IMR-90 (cell line): ENCODE data around the gene IL1A. TPM values are rescaled to one million over a fixed set of nuclear protein-coding genes. Genes with fewer than 3 reads are reported as not detected.

Experiments
- ATAC-seq: fragments of 200-7000 bp; cut with Tn5 transposase; 2 replicates; pipeline ENCODE4 v1.9.1; 2020; ENCODE audit warnings: low read depth, mild to moderate bottlenecking, moderate library complexity
- BruUV-seq: library from RNA; stranded (reverse); fragments of 400-500 nt; replicated peaks from 2 replicates; lab custom pipeline; 2021; lab: Mats Ljungman, UMichigan
- CTCF ChIA-PET: fragments of 300-600 bp; formaldehyde crosslinking; extraction: SDS; loops from one replicate; lab custom pipeline; 2021; ENCODE audit warnings: antibody characterized with exemption; lab: Yijun Ruan, JAX
- POLR2A ChIA-PET: fragments of 300-600 bp; sonication (Branson Sonifier 250); formaldehyde crosslinking; loops from one replicate; lab custom pipeline; 2022; ENCODE audit warnings: antibody characterized with exemption; ENCODE audit not compliant: unreplicated experiment; lab: Charles Lee
- DNase-seq: peaks from one replicate; pipeline ENCODE4 v3.0.0; 2013
- H2AFZ ChIP-seq: replicated peaks from 2 replicates; pipeline ENCODE3; 2013; ENCODE audit warnings: low read length, mild to moderate bottlenecking; ENCODE audit not compliant: poor library complexity
- H2AK5ac ChIP-seq: 2 replicates; pipeline ENCODE4 v1.6.1; 2013; ENCODE audit warnings: low read depth, low read length, inconsistent platforms
- H2AK9ac ChIP-seq: replicated peaks from 2 replicates; pipeline ENCODE3; 2013; ENCODE audit warnings: mild to moderate bottlenecking, low read depth, low read length, moderate library complexity; ENCODE audit not compliant: poor library complexity
- H2BK120ac ChIP-seq: 2 replicates; pipeline ENCODE4 v1.6.1; 2013; ENCODE audit warnings: low read depth, low read length, inconsistent platforms
- H2BK15ac ChIP-seq: 3 replicates; pipeline ENCODE4 v1.6.1; 2013; ENCODE audit warnings: low read depth, low read length, inconsistent platforms
- H2BK20ac ChIP-seq: 2 replicates; pipeline ENCODE4 v1.6.1; 2013; ENCODE audit warnings: low read depth, mild to moderate bottlenecking, inconsistent platforms, low read length, moderate library complexity
- H2BK5ac ChIP-seq: 2 replicates; pipeline ENCODE4 v1.6.1; 2013; ENCODE audit warnings: mild to moderate bottlenecking, low read depth, low read length, inconsistent platforms; ENCODE audit not compliant: poor library complexity, severe bottlenecking
- H3K14ac ChIP-seq: replicated peaks from 2 replicates; pipeline ENCODE4 v1.6.1; 2013; ENCODE audit warnings: low read depth, low read length, inconsistent platforms
- H3K18ac ChIP-seq: 2 replicates; pipeline ENCODE4 v1.6.1; 2013; ENCODE audit warnings: low read depth, low read length, control low read depth
- H3K23ac ChIP-seq: 2 replicates; pipeline ENCODE4 v1.6.1; 2013; ENCODE audit warnings: low read depth, low read length, inconsistent platforms
- H3K27ac ChIP-seq: 2 replicates; pipeline ENCODE4 v1.5.1; 2013; ENCODE audit warnings: mild to moderate bottlenecking, control low read depth, low read length; ENCODE audit not compliant: insufficient read depth
- H3K27me3 ChIP-seq: 2 replicates; pipeline ENCODE4 v1.6.1; 2013; ENCODE audit warnings: low read length; ENCODE audit not compliant: control insufficient read depth, insufficient read depth
- H3K36me3 ChIP-seq: 2 replicates; pipeline ENCODE4 v1.6.1; 2013; ENCODE audit warnings: low read length, mixed read lengths; ENCODE audit not compliant: control insufficient read depth, insufficient read depth
- H3K4ac ChIP-seq: 2 replicates; pipeline ENCODE4 v1.6.1; 2013; ENCODE audit warnings: low read depth, low read length, inconsistent platforms
- H3K4me1 ChIP-seq: 2 replicates; pipeline ENCODE4 v1.6.1; 2013; ENCODE audit warnings: low read length, mixed read lengths; ENCODE audit not compliant: control insufficient read depth, insufficient read depth
- H3K4me2 ChIP-seq: 2 replicates; pipeline ENCODE4 v1.6.1; 2013; ENCODE audit warnings: low read depth, mild to moderate bottlenecking, control low read depth, low read length, moderate library complexity
- H3K4me3 ChIP-seq: 2 replicates; pipeline ENCODE4 v1.5.1; 2013; ENCODE audit warnings: low read depth, mild to moderate bottlenecking, control low read depth, low read length, moderate library complexity; ENCODE audit not compliant: insufficient read depth
- H3K56ac ChIP-seq: 2 replicates; pipeline ENCODE4 v1.6.1; 2013; ENCODE audit warnings: low read length, inconsistent platforms; ENCODE audit not compliant: insufficient read depth; ENCODE audit errors: extremely low read depth
- H3K79me1 ChIP-seq, 2 experiments: 2 replicates each; pipeline ENCODE4 v1.6.1; 2013; ENCODE audit warnings: low read length in 2 of 2, inconsistent platforms in 1 of 2, low read depth in 1 of 2
- H3K9ac ChIP-seq: 2 replicates; pipeline ENCODE4 v1.6.1; 2013; ENCODE audit warnings: low read depth, low read length, control low read depth
- H3K9me1 ChIP-seq: 2 replicates; pipeline ENCODE4 v1.6.1; 2013; ENCODE audit warnings: low read length, inconsistent platforms; ENCODE audit not compliant: insufficient read depth
- H3K9me3 ChIP-seq: 2 replicates; pipeline ENCODE4 v1.6.1; 2013; ENCODE audit warnings: low read length; ENCODE audit not compliant: control insufficient read depth, insufficient read depth
- H4K20me1 ChIP-seq: 2 replicates; pipeline ENCODE4 v1.6.1; 2013; ENCODE audit warnings: low read length, inconsistent platforms; ENCODE audit not compliant: insufficient read depth
- H4K5ac ChIP-seq: 2 replicates; pipeline ENCODE4 v1.6.1; 2013; ENCODE audit warnings: mild to moderate bottlenecking, low read depth, low read length, control low read depth
- H4K8ac ChIP-seq, 2 experiments: 2 replicates each; pipeline ENCODE4 v1.6.1; 2013; ENCODE audit warnings: low read depth in 2 of 2, low read length in 2 of 2, control low read depth in 1 of 2, inconsistent platforms in 1 of 2
- H4K91ac ChIP-seq: 2 replicates; pipeline ENCODE4 v1.6.1; 2013; ENCODE audit warnings: low read depth, low read length, inconsistent platforms; ENCODE audit not compliant: insufficient read depth
- BHLHE40 ChIP-seq: fragments of 150-350 bp; IDR thresholded peaks from 2 replicates; pipeline ENCODE4 v1.6.1; 2016; ENCODE audit warnings: mild to moderate bottlenecking, low read depth, low read length
- CHD1 ChIP-seq: IDR thresholded peaks from 2 replicates; pipeline ENCODE4 v1.6.1; 2012; ENCODE audit warnings: low read depth, low read length, improper control_type of control experiment
- MAFK ChIP-seq: IDR thresholded peaks from 2 replicates; pipeline ENCODE4 v1.6.1; 2012; ENCODE audit warnings: low read depth, low read length, improper control_type of control experiment
- MAZ ChIP-seq: IDR thresholded peaks from 2 replicates; pipeline ENCODE4 v1.6.1; 2012; ENCODE audit warnings: low read depth, mild to moderate bottlenecking, low read length, improper control_type of control experiment, moderate library complexity, borderline replicate concordance
- MXI1 ChIP-seq: IDR thresholded peaks from 2 replicates; pipeline ENCODE4 v1.6.1; 2012; ENCODE audit warnings: low read depth, mild to moderate bottlenecking, low read length, moderate library complexity, borderline replicate concordance
- NFE2L2 ChIP-seq: fragments of 150-350 bp; IDR thresholded peaks from 2 replicates; pipeline ENCODE4 v1.6.1; 2016; ENCODE audit warnings: low read depth, mild to moderate bottlenecking, low read length
- POLR2A ChIP-seq: IDR thresholded peaks from 2 replicates; pipeline ENCODE4 v1.6.1; 2012; ENCODE audit warnings: mild to moderate bottlenecking, low read depth, low read length
- RAD21 ChIP-seq: IDR thresholded peaks from 2 replicates; pipeline ENCODE4 v1.6.1; 2012; ENCODE audit warnings: low read length, improper control_type of control experiment
- RCOR1 ChIP-seq: IDR thresholded peaks from 2 replicates; pipeline ENCODE4 v1.6.1; 2012; ENCODE audit warnings: mild to moderate bottlenecking, low read length, improper control_type of control experiment; ENCODE audit not compliant: insufficient replicate concordance
- RFX5 ChIP-seq: IDR thresholded peaks from 2 replicates; pipeline ENCODE4 v1.8.0; 2012; ENCODE audit warnings: low read depth, mild to moderate bottlenecking, low read length, moderate library complexity
- SMC3 ChIP-seq: fragments of 150-350 bp; IDR thresholded peaks from 2 replicates; pipeline ENCODE4 v1.6.1; 2016; ENCODE audit warnings: low read depth, mild to moderate bottlenecking, antibody characterized with exemption, low read length, moderate library complexity
- USF2 ChIP-seq: fragments of 150-350 bp; IDR thresholded peaks from 2 replicates; pipeline ENCODE4 v1.6.1; 2017; ENCODE audit warnings: mild to moderate bottlenecking, antibody characterized with exemption, low read length, low read depth
- WGBS, 2 experiments: methylation state at CpG; one replicate each; pipeline versions ENCODE4 v1.1.5 to v1.1.7; 2013; ENCODE audit warnings: missing lambda C conversion rate in 2 of 2; ENCODE audit not compliant: insufficient read length in 1 of 2; ENCODE audit errors: extremely low coverage in 2 of 2; 5-methylcytosine and 5-hydroxymethylcytosine counted together
- dilution Hi-C: fragments of 300-500 bp; cut with HindIII; formaldehyde crosslinking; loops from one replicate; pipeline ENCODE4 v1.14.3; 2018; ENCODE audit warnings: low sequenced_read_pairs; ENCODE audit not compliant: unreplicated experiment
- in situ Hi-C: fragments of 300-500 bp; cut with MboI; formaldehyde crosslinking; loops from 3 replicates; pipeline ENCODE4 v1.14.3; 2019; ENCODE audit warnings: low sequenced_read_pairs, inconsistent platforms, mixed read lengths
- intact Hi-C: fragments of 100-400 bp; cut with micrococcal nuclease; formaldehyde crosslinking; loops from 2 replicates; pipeline ENCODE4 v1.10.0; 2022
- polyA plus RNA-seq, 3 experiments: library from polyadenylated mRNA; depleted of rRNA; stranded (reverse); fragments of >200 nt; gene quantifications; 2 replicates each; pipeline ENCODE4 v1.2.3, GENCODE V29; 2012; ENCODE audit warnings: low replicate concordance in 1 of 3
- total RNA-seq: library from RNA; depleted of rRNA; stranded (reverse); fragments of >200 nt; gene quantifications from 2 replicates; pipeline ENCODE4 v1.2.3, GENCODE V29; 2012
- TF ChIP-seq, protein P1 (sequence below): conservative IDR thresholded peaks from 2 replicates; pipeline ENCODE4 v1.5.1; 2012; ENCODE audit warnings: mild to moderate bottlenecking, low read depth, low read length, improper control_type of control experiment
- TF ChIP-seq, protein P2 (sequence below): fragments of 150-350 bp; IDR thresholded peaks from 2 replicates; pipeline ENCODE4 v1.6.1; 2016; ENCODE audit warnings: low read depth, mild to moderate bottlenecking, low read length, moderate library complexity, borderline replicate concordance

Gene IL1A
- total and polyA plus RNA-seq, 2 of the 4 experiments (the other 2 are of a cell fraction), result 0.48 to 1.1 TPM

- no peak overlapping the region for H2BK5ac ChIP-seq
- no peak overlapping the region for H4K8ac ChIP-seq
- TF ChIP-seq CHD1 (no peak), RCOR1 (no peak), RAD21 (no peak), POLR2A (no peak), USF2 (no peak), MXI1 (no peak), MAFK (no peak), NFE2L2 (no peak), MAZ (no peak), BHLHE40 (no peak), SMC3 (no peak), RFX5 (no peak)
- TF ChIP-seq, protein P1, sequence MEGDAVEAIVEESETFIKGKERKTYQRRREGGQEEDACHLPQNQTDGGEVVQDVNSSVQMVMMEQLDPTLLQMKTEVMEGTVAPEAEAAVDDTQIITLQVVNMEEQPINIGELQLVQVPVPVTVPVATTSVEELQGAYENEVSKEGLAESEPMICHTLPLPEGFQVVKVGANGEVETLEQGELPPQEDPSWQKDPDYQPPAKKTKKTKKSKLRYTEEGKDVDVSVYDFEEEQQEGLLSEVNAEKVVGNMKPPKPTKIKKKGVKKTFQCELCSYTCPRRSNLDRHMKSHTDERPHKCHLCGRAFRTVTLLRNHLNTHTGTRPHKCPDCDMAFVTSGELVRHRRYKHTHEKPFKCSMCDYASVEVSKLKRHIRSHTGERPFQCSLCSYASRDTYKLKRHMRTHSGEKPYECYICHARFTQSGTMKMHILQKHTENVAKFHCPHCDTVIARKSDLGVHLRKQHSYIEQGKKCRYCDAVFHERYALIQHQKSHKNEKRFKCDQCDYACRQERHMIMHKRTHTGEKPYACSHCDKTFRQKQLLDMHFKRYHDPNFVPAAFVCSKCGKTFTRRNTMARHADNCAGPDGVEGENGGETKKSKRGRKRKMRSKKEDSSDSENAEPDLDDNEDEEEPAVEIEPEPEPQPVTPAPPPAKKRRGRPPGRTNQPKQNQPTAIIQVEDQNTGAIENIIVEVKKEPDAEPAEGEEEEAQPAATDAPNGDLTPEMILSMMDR, result no peak
- TF ChIP-seq, protein P2, sequence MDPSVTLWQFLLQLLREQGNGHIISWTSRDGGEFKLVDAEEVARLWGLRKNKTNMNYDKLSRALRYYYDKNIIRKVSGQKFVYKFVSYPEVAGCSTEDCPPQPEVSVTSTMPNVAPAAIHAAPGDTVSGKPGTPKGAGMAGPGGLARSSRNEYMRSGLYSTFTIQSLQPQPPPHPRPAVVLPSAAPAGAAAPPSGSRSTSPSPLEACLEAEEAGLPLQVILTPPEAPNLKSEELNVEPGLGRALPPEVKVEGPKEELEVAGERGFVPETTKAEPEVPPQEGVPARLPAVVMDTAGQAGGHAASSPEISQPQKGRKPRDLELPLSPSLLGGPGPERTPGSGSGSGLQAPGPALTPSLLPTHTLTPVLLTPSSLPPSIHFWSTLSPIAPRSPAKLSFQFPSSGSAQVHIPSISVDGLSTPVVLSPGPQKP, result no peak
- in situ Hi-C loops, result no loop called here
- intact Hi-C loops, result no loop called here
- peaks cover 3% of the 10 kb centered on the region for H3K9me1 ChIP-seq
- no peaks in the 10 kb centered on the region for H3K79me1 ChIP-seq
- no peak overlapping the region for H2BK20ac ChIP-seq
- DNase-seq (no peak), ATAC-seq (no peak)
- dilution Hi-C loops, result no loop called here
- no peak overlapping the region for H2BK120ac ChIP-seq
- CTCF ChIA-PET, result no interaction called here
- H3K9ac ChIP-seq, result no peak overlapping the region
- no peaks in the 10 kb centered on the region for H3K27me3 ChIP-seq
- H2AK5ac ChIP-seq, result no peak overlapping the region
- no peak overlapping the region for H3K56ac ChIP-seq
- POLR2A ChIA-PET, result no interaction called here
- H3K36me3 ChIP-seq, result no peaks in the 10 kb centered on the region
- H4K20me1 ChIP-seq, result no peaks in the 10 kb centered on the region
- no peak overlapping the region for H4K91ac ChIP-seq
- no peak overlapping the region for H3K23ac ChIP-seq
- no peak overlapping the region; the same call in 2 of the 3 replicates for H2BK15ac ChIP-seq
- H3K4me1 ChIP-seq, result peaks cover 10% of the 10 kb centered on the region
- no peak overlapping the region for H4K5ac ChIP-seq
- no peak overlapping the region for H3K4ac ChIP-seq
- H3K4me3 ChIP-seq, result no peak overlapping the region
- no peak overlapping the region for H3K18ac ChIP-seq
- no TSS peak for BruUV-seq
- H3K27ac ChIP-seq, result no peak overlapping the region
- no peak overlapping the region for H2AFZ ChIP-seq
- WGBS, 2 experiments, result 83% methylated on average over 1 of the region's 5 CpGs; no CpG with 5 or more reads in 1 of the 2 experiments
- H3K9me3 ChIP-seq, result 0 out of 2 replicates have a peak, but pooled peaks cover 1% of the 10 kb centered on the region
- no peak overlapping the region for H3K14ac ChIP-seq
- no peak overlapping the region for H3K4me2 ChIP-seq
- no peak overlapping the region for H2AK9ac ChIP-seq
Measured at GRCh38 chr2:112821142-112821541, 36.8 kb upstream of the IL1A start.
